WTC11 (cell line): ENCODE measurements around the gene AKR1A1. TPM values are rescaled to one million over a fixed set of nuclear protein-coding genes. Genes with fewer than 3 reads are reported as not detected.

Experiments used
- ATAC-seq: fragments of 200-7000 bp; cut with Tn5 transposase; 2 replicates; pipeline ENCODE4 v1.10.0; 2021; ENCODE audit warnings: mild to moderate bottlenecking, moderate library complexity
- CTCF ChIA-PET: fragments of 300-600 bp; sonication (Branson Sonifier 250); formaldehyde crosslinking; loops from one replicate; lab custom pipeline; 2021; ENCODE audit warnings: antibody characterized with exemption; lab: Charles Lee
- POLR2A ChIA-PET: fragments of 350-600 bp; sonication (Branson Sonifier 250); formaldehyde crosslinking; loops from one replicate; lab custom pipeline; 2021; ENCODE audit warnings: antibody characterized with exemption; lab: Charles Lee
- DNase-seq: peaks from one replicate; pipeline ENCODE4 v3.0.0; 2021; ENCODE audit warnings: low spot score
- H3K27ac Mint-ChIP-seq: 2 replicates; pipeline ENCODE4 v1.8.0; 2021; ENCODE audit warnings: mixed read lengths
- H3K27me3 Mint-ChIP-seq: 2 replicates; pipeline ENCODE4 v1.8.0; 2021; ENCODE audit warnings: low read depth, mild to moderate bottlenecking, moderate library complexity, mixed read lengths
- H3K36me3 Mint-ChIP-seq: 2 replicates; pipeline ENCODE4 v1.8.0; 2021; ENCODE audit warnings: mixed read lengths
- H3K4me1 Mint-ChIP-seq: 2 replicates; pipeline ENCODE4 v1.8.0; 2022; ENCODE audit warnings: mixed read lengths
- H3K4me3 Mint-ChIP-seq: 2 replicates; pipeline ENCODE4 v1.8.0; 2021; ENCODE audit warnings: mild to moderate bottlenecking, moderate library complexity, mixed read lengths
- H3K9me3 Mint-ChIP-seq: 2 replicates; pipeline ENCODE4 v1.8.0; 2021; ENCODE audit warnings: mixed read lengths
- CBFB ChIP-seq: sonication (generic); formaldehyde crosslinking; IDR thresholded peaks from 2 replicates; pipeline ENCODE4 v1.8.1; 2022; ENCODE audit warnings: mild to moderate bottlenecking, low read depth, missing genetic modification reagents
- CDX4 ChIP-seq: fragments of 250-450 bp; sonication (Bioruptor Pico); IDR thresholded peaks from 2 replicates; pipeline ENCODE4 v1.9.0; 2021; ENCODE audit warnings: moderate library complexity, mild to moderate bottlenecking, inconsistent platforms, borderline replicate concordance
- CREB1 ChIP-seq: sonication (generic); formaldehyde crosslinking; IDR thresholded peaks from 2 replicates; pipeline ENCODE4 v1.8.0; 2023; ENCODE audit warnings: mild to moderate bottlenecking, missing genetic modification reagents
- CREM ChIP-seq: sonication (generic); formaldehyde crosslinking; IDR thresholded peaks from 2 replicates; pipeline ENCODE4 v1.8.1; 2022; ENCODE audit warnings: mild to moderate bottlenecking, missing genetic modification reagents, moderate library complexity
- E2F1 ChIP-seq: sonication (generic); formaldehyde crosslinking; IDR thresholded peaks from 2 replicates; pipeline ENCODE4 v1.8.0; 2022; ENCODE audit warnings: mild to moderate bottlenecking, missing genetic modification reagents
- E2F5 ChIP-seq: sonication (generic); formaldehyde crosslinking; IDR thresholded peaks from 2 replicates; pipeline ENCODE4 v1.8.1; 2022; ENCODE audit warnings: mild to moderate bottlenecking, moderate library complexity, missing genetic modification reagents
- EMX1 ChIP-seq: fragments of 250-450 bp; sonication (Bioruptor Pico); IDR thresholded peaks from 2 replicates; pipeline ENCODE4 v1.8.0; 2021; ENCODE audit warnings: mild to moderate bottlenecking
- FOXP4 ChIP-seq: sonication (generic); formaldehyde crosslinking; IDR thresholded peaks from 2 replicates; pipeline ENCODE4 v1.8.0; 2022; ENCODE audit warnings: mild to moderate bottlenecking, missing genetic modification reagents
- HMGXB4 ChIP-seq: sonication (generic); formaldehyde crosslinking; IDR thresholded peaks from 2 replicates; pipeline ENCODE4 v1.8.1; 2023; ENCODE audit warnings: mild to moderate bottlenecking, moderate library complexity, missing genetic modification reagents
- IRF2 ChIP-seq: sonication (generic); formaldehyde crosslinking; IDR thresholded peaks from 2 replicates; pipeline ENCODE4 v1.8.0; 2022; ENCODE audit warnings: low read depth, missing genetic modification reagents, borderline replicate concordance
- MYBL2 ChIP-seq: sonication (generic); formaldehyde crosslinking; IDR thresholded peaks from 2 replicates; pipeline ENCODE4 v1.8.1; 2023; ENCODE audit warnings: mild to moderate bottlenecking, moderate library complexity, missing genetic modification reagents
- NFATC4 ChIP-seq: fragments of 250-450 bp; sonication (Bioruptor Pico); IDR thresholded peaks from 2 replicates; pipeline ENCODE4 v1.9.0; 2021; ENCODE audit warnings: mild to moderate bottlenecking
- NR1H2 ChIP-seq: sonication (generic); formaldehyde crosslinking; IDR thresholded peaks from 2 replicates; pipeline ENCODE4 v1.9.0; 2021; ENCODE audit warnings: mild to moderate bottlenecking, moderate library complexity, missing genetic modification reagents
- PRDM15 ChIP-seq: sonication (generic); formaldehyde crosslinking; IDR thresholded peaks from 2 replicates; pipeline ENCODE4 v1.8.0; 2022; ENCODE audit warnings: missing genetic modification reagents
- STAT6 ChIP-seq: sonication (generic); formaldehyde crosslinking; conservative IDR thresholded peaks from 2 replicates; pipeline ENCODE4 v1.8.1; 2023; ENCODE audit warnings: mild to moderate bottlenecking, low read depth, missing genetic modification reagents, moderate library complexity
- TCF7 ChIP-seq: sonication (generic); formaldehyde crosslinking; IDR thresholded peaks from 2 replicates; pipeline ENCODE4 v1.8.0; 2022; ENCODE audit warnings: mild to moderate bottlenecking, low read depth, missing genetic modification reagents, moderate library complexity
- ZNF671 ChIP-seq: fragments of 250-450 bp; sonication (Bioruptor Pico); IDR thresholded peaks from 2 replicates; pipeline ENCODE4 v1.8.0; 2021; ENCODE audit warnings: mild to moderate bottlenecking
- total RNA-seq: library from RNA; stranded (reverse); gene quantifications from 3 replicates; pipeline ENCODE4 v1.2.3, GENCODE V29; 2021

The AKR1A1 gene
- total RNA-seq, 1 experiment from 2014 or later: 338 TPM

GRCh38 chr1:45508295-45509151 is 42.1 kb upstream of the AKR1A1 start:
- Mint-ChIP-seq H3K4me1 (no peaks in the 10 kb centered on the region), H3K27ac (peak overlapping the region; percentile 48), H3K27me3 (no peaks in the 10 kb centered on the region), H3K9me3 (no peaks in the 10 kb centered on the region), H3K36me3 (peaks cover 36% of the 10 kb centered on the region), H3K4me3 (no peak overlapping the region)
- ChIA-PET CTCF (interaction anchor here (2.1 kb wide), 1 partner anchor 148 kb away, joined by 5 read pairs; no protein-coding TSS in a partner anchor), POLR2A (interaction anchor here (0.8 to 2.3 kb wide), 4 partner anchors 9 to 148 kb away, joined by 3 to 11 read pairs (median 4); partner anchors contain the start of genes CCDC163, MMACHC and PRDX1)
- DNase-seq (no peak), ATAC-seq (peak; percentile 45)
- TF ChIP-seq CREM (peak; percentile 25; the same call in 1 of the 2 replicates), NFATC4 (peak; percentile 77), FOXP4 (CRISPR knock-in tag) (0 out of 2 replicates have a peak, but pooled peaks have one; percentile 44), CDX4 (CRISPR knock-in tag) (no peak), HMGXB4 (peak; percentile 20; the same call in 1 of the 2 replicates), EMX1 (0 out of 2 replicates have a peak, but pooled peaks have one; percentile 40), ZNF671 (peak; percentile 6; the same call in 1 of the 2 replicates), E2F1 (CRISPR knock-in tag) (no peak)

GRCh38 chr1:45510036-45510971 is 40.3 kb upstream of the AKR1A1 start:
- Mint-ChIP-seq H3K4me3 (no peak overlapping the region), H3K36me3 (peaks cover 51% of the 10 kb centered on the region), H3K9me3 (no peaks in the 10 kb centered on the region), H3K27ac (peak overlapping the region; percentile 63), H3K4me1 (no peaks in the 10 kb centered on the region), H3K27me3 (no peaks in the 10 kb centered on the region)
- ChIA-PET POLR2A (interaction anchor here (2.3 kb wide), 1 partner anchor 10 kb away, joined by 11 read pairs; the partner anchor contains the start of genes CCDC163 and MMACHC), CTCF (interaction anchor here (0.8 kb wide), 2 partner anchors 10 to 60 kb away, joined by 3 to 5 read pairs; partner anchors contain the start of genes CCDC163 and MMACHC)
- DNase-seq (no peak), ATAC-seq (no peak)
- TF ChIP-seq MYBL2 (CRISPR knock-in tag) (no peak), IRF2 (CRISPR knock-in tag) (no peak), E2F5 (no peak), CREB1 (no peak), PRDM15 (CRISPR knock-in tag) (no peak), NR1H2 (no peak), CREM (no peak), CBFB (CRISPR knock-in tag) (no peak), STAT6 (CRISPR knock-in tag) (no peak), TCF7 (CRISPR knock-in tag) (no peak)
